T-helper 2 cell treated with Interferon-gamma antibody and Interleukin-4, amounts not matched to agents 5 μg/mL and 100 μg/mL, for 36 hours (primary cell): ENCODE measurements around the gene CBX2.
A peak's percentile ranks its signal among the peaks of the same experiment; 100 is the strongest.

ENCODE experiments used
- DNase-seq: peaks from one replicate; pipeline ENCODE4 v3.0.0; 2021; ENCODE audit warnings: low spot score
- H3K27ac Mint-ChIP-seq: one replicate; pipeline ENCODE4 v1.8.0; 2021; ENCODE audit warnings: mild to moderate bottlenecking, mixed read lengths
- H3K27me3 Mint-ChIP-seq: one replicate; pipeline ENCODE4 v1.8.0; 2021; ENCODE audit warnings: low read depth, mixed read lengths
- H3K36me3 Mint-ChIP-seq: one replicate; pipeline ENCODE4 v1.8.0; 2021; ENCODE audit warnings: low read depth, mixed read lengths
- H3K4me1 Mint-ChIP-seq: one replicate; pipeline ENCODE4 v1.8.0; 2021; ENCODE audit warnings: low read depth, mixed read lengths
- H3K4me3 Mint-ChIP-seq: one replicate; pipeline ENCODE4 v1.8.0; 2022; ENCODE audit warnings: mild to moderate bottlenecking, moderate library complexity, mixed read lengths
- H3K9me3 Mint-ChIP-seq: one replicate; pipeline ENCODE4 v1.8.0; 2021; ENCODE audit warnings: mixed read lengths

The CBX2 gene

GRCh38 chr17:79738643-79739042 lies 39.3 kb upstream of the CBX2 start:
- Mint-ChIP-seq H3K4me3 (no peak overlapping the region), H3K36me3 (no peaks in the 10 kb centered on the region), H3K27me3 (peaks cover 30% of the 10 kb centered on the region), H3K9me3 (no peaks in the 10 kb centered on the region), H3K27ac (no peak overlapping the region), H3K4me1 (no peaks in the 10 kb centered on the region)
- no peak for DNase-seq

- Mint-ChIP-seq H3K36me3 (no peaks in the 10 kb centered on the region), H3K27ac (no peak overlapping the region), H3K9me3 (no peaks in the 10 kb centered on the region), H3K4me3 (no peak overlapping the region), H3K4me1 (no peaks in the 10 kb centered on the region), H3K27me3 (peaks cover 30% of the 10 kb centered on the region)
- no peak for DNase-seq
Observed at GRCh38 chr17:79739148-79740062, 38.5 kb upstream of the CBX2 start.

- no peaks in the 10 kb centered on the region for H3K9me3 Mint-ChIP-seq
- no peak overlapping the region for H3K4me3 Mint-ChIP-seq
- no peaks in the 10 kb centered on the region for H3K36me3 Mint-ChIP-seq
- peaks cover 4% of the 10 kb centered on the region for H3K4me1 Mint-ChIP-seq
- DNase-seq = no peak
- H3K27me3 Mint-ChIP-seq = peaks cover 33% of the 10 kb centered on the region
- no peak overlapping the region for H3K27ac Mint-ChIP-seq
Observed at GRCh38 chr17:79740413-79740812, 37.5 kb upstream of the CBX2 start.

GRCh38 chr17:79741401-79741750 lies 36.6 kb upstream of the CBX2 start:
- H3K4me3 Mint-ChIP-seq = no peak overlapping the region

GRCh38 chr17:79741751-79742588 lies 36.0 kb upstream of the CBX2 start:
- DNase-seq = peak; percentile 72
- Mint-ChIP-seq H3K36me3 (no peaks in the 10 kb centered on the region), H3K27me3 (peaks cover 41% of the 10 kb centered on the region), H3K9me3 (no peaks in the 10 kb centered on the region), H3K4me1 (peaks cover 8% of the 10 kb centered on the region), H3K27ac (no peak overlapping the region), H3K4me3 (no peak overlapping the region)

More at GRCh38 chr17:79741401-79741750, 36.6 kb upstream of the CBX2 start:
- no peaks in the 10 kb centered on the region for H3K36me3 Mint-ChIP-seq
- peaks cover 35% of the 10 kb centered on the region for H3K27me3 Mint-ChIP-seq
- H3K27ac Mint-ChIP-seq = no peak overlapping the region
- H3K9me3 Mint-ChIP-seq = no peaks in the 10 kb centered on the region
- no peak for DNase-seq
- H3K4me1 Mint-ChIP-seq = peaks cover 8% of the 10 kb centered on the region

- H3K27ac Mint-ChIP-seq = no peak overlapping the region
- H3K4me3 Mint-ChIP-seq = no peak overlapping the region
- no peaks in the 10 kb centered on the region for H3K36me3 Mint-ChIP-seq
- peaks cover 46% of the 10 kb centered on the region for H3K27me3 Mint-ChIP-seq
- no peak for DNase-seq
- H3K4me1 Mint-ChIP-seq = peaks cover 8% of the 10 kb centered on the region
- H3K9me3 Mint-ChIP-seq = no peaks in the 10 kb centered on the region
Observed at GRCh38 chr17:79742589-79742918, 35.4 kb upstream of the CBX2 start.

- Mint-ChIP-seq H3K4me1 (peaks cover 12% of the 10 kb centered on the region), H3K27me3 (peaks cover 49% of the 10 kb centered on the region), H3K27ac (no peak overlapping the region), H3K4me3 (no peak overlapping the region), H3K36me3 (no peaks in the 10 kb centered on the region), H3K9me3 (no peaks in the 10 kb centered on the region)
- no peak for DNase-seq
Observed at GRCh38 chr17:79742951-79743476, 34.9 kb upstream of the CBX2 start.

GRCh38 chr17:79743614-79744013 lies 34.3 kb upstream of the CBX2 start:
- Mint-ChIP-seq H3K4me3 (no peak overlapping the region), H3K27ac (no peak overlapping the region), H3K4me1 (peaks cover 12% of the 10 kb centered on the region), H3K9me3 (no peaks in the 10 kb centered on the region), H3K36me3 (no peaks in the 10 kb centered on the region), H3K27me3 (peaks cover 51% of the 10 kb centered on the region)
- no peak for DNase-seq

GRCh38 chr17:79745641-79746105 lies 32.3 kb upstream of the CBX2 start:
- peaks cover 47% of the 10 kb centered on the region for H3K27me3 Mint-ChIP-seq

GRCh38 chr17:79746889-79747507 lies 30.9 kb upstream of the CBX2 start:
- Mint-ChIP-seq H3K4me1 (peaks cover 12% of the 10 kb centered on the region), H3K36me3 (no peaks in the 10 kb centered on the region), H3K27me3 (peaks cover 54% of the 10 kb centered on the region), H3K4me3 (no peak overlapping the region), H3K27ac (no peak overlapping the region), H3K9me3 (no peaks in the 10 kb centered on the region)
- no peak for DNase-seq

More at GRCh38 chr17:79745641-79746105, 32.3 kb upstream of the CBX2 start:
- no peak for DNase-seq
- Mint-ChIP-seq H3K4me1 (peaks cover 12% of the 10 kb centered on the region), H3K36me3 (no peaks in the 10 kb centered on the region), H3K27ac (no peak overlapping the region), H3K9me3 (no peaks in the 10 kb centered on the region), H3K4me3 (peak overlapping the region; percentile 30)

GRCh38 chr17:79747508-79748294 lies 30.2 kb upstream of the CBX2 start:
- Mint-ChIP-seq H3K4me1 (peaks cover 12% of the 10 kb centered on the region), H3K9me3 (no peaks in the 10 kb centered on the region), H3K36me3 (no peaks in the 10 kb centered on the region), H3K27ac (no peak overlapping the region), H3K4me3 (peak overlapping the region; percentile 1), H3K27me3 (peaks cover 56% of the 10 kb centered on the region)
- no peak for DNase-seq

- DNase-seq = no peak
- Mint-ChIP-seq H3K27me3 (peaks cover 52% of the 10 kb centered on the region), H3K4me3 (no peak overlapping the region), H3K9me3 (no peaks in the 10 kb centered on the region), H3K27ac (no peak overlapping the region), H3K36me3 (no peaks in the 10 kb centered on the region), H3K4me1 (peaks cover 12% of the 10 kb centered on the region)
Observed at GRCh38 chr17:79748295-79749099, 29.5 kb upstream of the CBX2 start.
